HepG2 (cell line): ENCODE results near the gene GNB3. TPM values are rescaled to one million over a fixed set of nuclear protein-coding genes. Genes with fewer than 3 reads are reported as not detected.
A peak's percentile ranks its signal among the peaks of the same experiment; 100 is the strongest.

Experiments used
- CAMTA2 ChIP-seq: sonication (generic); formaldehyde crosslinking; IDR thresholded peaks from 2 replicates; pipeline ENCODE4 v1.4.0; 2020; ENCODE audit warnings: mild to moderate bottlenecking, missing genetic modification reagents, borderline replicate concordance
- GATA4 ChIP-seq: sonication (generic); IDR thresholded peaks from 2 replicates; pipeline ENCODE4 v1.6.1; 2016; ENCODE audit warnings: antibody characterized with exemption, low read depth, borderline replicate concordance
- IKZF1 ChIP-seq: fragments of 450-650 bp; IDR thresholded peaks from 2 replicates; pipeline ENCODE4 v1.7.1; 2016
- KLF6 ChIP-seq: IDR thresholded peaks from 2 replicates; pipeline ENCODE4 v1.8.0; 2016; ENCODE audit warnings: missing biosample characterization, missing genetic modification reagents
- MEIS2 ChIP-seq: sonication (generic); formaldehyde crosslinking; IDR thresholded peaks from 2 replicates; pipeline ENCODE4 v1.9.0; 2021; ENCODE audit warnings: mild to moderate bottlenecking, missing genetic modification reagents
- NFYB ChIP-seq: sonication (generic); formaldehyde crosslinking; IDR thresholded peaks from 2 replicates; pipeline ENCODE4 v1.4.0; 2020; ENCODE audit warnings: missing genetic modification reagents
- POLR2A ChIP-seq, 2 experiments: IDR thresholded peaks; 2 replicates each; pipeline ENCODE4 v1.6.1; 2011; ENCODE audit warnings: low read depth in 2 of 2, low read length in 2 of 2, mild to moderate bottlenecking in 1 of 2, moderate library complexity in 1 of 2; ENCODE audit not compliant: insufficient read depth in 1 of 2
- SALL1 ChIP-seq: sonication (generic); formaldehyde crosslinking; IDR thresholded peaks from 2 replicates; pipeline ENCODE4 v1.8.0; 2022; ENCODE audit warnings: mild to moderate bottlenecking, missing genetic modification reagents
- SP2 ChIP-seq: sonication (generic); formaldehyde crosslinking; IDR thresholded peaks from 2 replicates; pipeline ENCODE4 v1.5.1; 2020; ENCODE audit warnings: mild to moderate bottlenecking, missing genetic modification reagents
- ZBTB38 ChIP-seq: sonication (generic); formaldehyde crosslinking; IDR thresholded peaks from 2 replicates; pipeline ENCODE4 v1.5.1; 2020; ENCODE audit warnings: mild to moderate bottlenecking, missing genetic modification reagents
- ZFP36L1 ChIP-seq: sonication (generic); formaldehyde crosslinking; IDR thresholded peaks from 2 replicates; pipeline ENCODE4 v1.8.0; 2022; ENCODE audit warnings: mild to moderate bottlenecking, missing genetic modification reagents, moderate library complexity
- ZNF549 ChIP-seq: sonication (generic); formaldehyde crosslinking; IDR thresholded peaks from 2 replicates; pipeline ENCODE4 v1.5.0; 2020; ENCODE audit warnings: missing genetic modification reagents
- polyA plus RNA-seq, 8 experiments: library from polyadenylated mRNA; depleted of rRNA in 3 of 8; stranded (reverse) in 7 of 8; unstranded in 1 of 8; fragments of >200 nt; fragmentation: Illumina TruSeq in 4 of 8; extraction: Trizol in 4 of 8; gene quantifications; 2 replicates each; pipeline versions ENCODE4 v1.2.1 to v1.2.3, GENCODE V29; 2011 to 2016; ENCODE audit warnings: low read depth in 4 of 8, missing spikeins in 1 of 8, mixed read lengths in 1 of 8; ENCODE audit not compliant: insufficient read depth in 1 of 8
- total RNA-seq, 5 experiments: library from RNA; depleted of rRNA; stranded (reverse); fragments of >200 nt; fragmentation: Illumina TruSeq; extraction: Trizol; gene quantifications; 2 replicates each; pipeline ENCODE4 v1.2.3, GENCODE V29; 2016; ENCODE audit warnings: low read depth in 1 of 5
- TF ChIP-seq, protein P1 (sequence below): IDR thresholded peaks from 2 replicates; pipeline ENCODE4 v1.6.1; 2016; ENCODE audit warnings: control low read depth

GNB3 gene
- total and polyA plus RNA-seq, 2 of the 13 experiments (the other 11 are each of a cell fraction or from before 2014, with no cell fraction given) = 1.3 to 3.6 TPM

DNA sequence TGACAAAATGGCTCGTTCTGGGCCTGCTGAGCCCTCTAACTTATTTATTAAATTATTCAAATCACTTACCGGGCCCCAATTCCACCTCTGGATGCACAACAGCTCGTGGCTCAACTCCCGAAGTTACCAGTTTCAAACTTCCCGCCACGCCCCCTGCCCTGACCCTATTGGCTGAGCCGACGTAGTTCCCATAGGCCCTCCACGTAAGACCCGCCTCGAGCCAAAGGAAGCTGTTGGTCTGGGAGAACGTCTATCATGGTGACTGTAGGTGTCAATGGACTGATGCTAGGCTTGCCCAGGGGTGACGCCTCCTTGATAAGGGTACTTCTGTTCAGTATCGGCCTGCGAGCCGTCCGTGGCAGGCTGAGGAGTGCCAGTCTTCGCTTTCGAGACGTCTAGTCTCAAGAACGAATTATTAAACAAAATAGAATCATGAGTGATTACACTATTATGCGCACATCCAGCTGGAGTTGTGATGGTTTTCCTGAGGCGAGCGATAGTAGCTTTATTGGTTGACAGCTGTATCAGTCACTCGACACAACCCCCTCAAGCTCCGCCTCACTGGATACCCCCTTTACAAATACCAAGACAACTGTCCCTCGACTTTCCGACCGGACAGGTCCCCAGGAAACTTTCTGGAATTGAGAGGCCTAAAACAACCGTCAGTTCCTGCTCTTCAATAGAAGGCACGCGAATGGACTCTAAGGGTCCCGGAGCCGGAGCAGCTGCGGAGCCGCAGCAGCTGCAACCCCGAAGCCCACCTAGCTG is 10.6 kb downstream of the GNB3 start, which contains the start of gene CDCA3 (continued):
- TF ChIP-seq, protein P1, sequence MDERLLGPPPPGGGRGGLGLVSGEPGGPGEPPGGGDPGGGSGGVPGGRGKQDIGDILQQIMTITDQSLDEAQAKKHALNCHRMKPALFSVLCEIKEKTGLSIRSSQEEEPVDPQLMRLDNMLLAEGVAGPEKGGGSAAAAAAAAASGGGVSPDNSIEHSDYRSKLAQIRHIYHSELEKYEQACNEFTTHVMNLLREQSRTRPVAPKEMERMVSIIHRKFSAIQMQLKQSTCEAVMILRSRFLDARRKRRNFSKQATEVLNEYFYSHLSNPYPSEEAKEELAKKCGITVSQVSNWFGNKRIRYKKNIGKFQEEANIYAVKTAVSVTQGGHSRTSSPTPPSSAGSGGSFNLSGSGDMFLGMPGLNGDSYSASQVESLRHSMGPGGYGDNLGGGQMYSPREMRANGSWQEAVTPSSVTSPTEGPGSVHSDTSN = peak; percentile 96
- TF ChIP-seq SP2 (CRISPR knock-in tag) (peak; percentile 94), KLF6 (no peak), SALL1 (peak; percentile 36; the same call in 1 of the 2 replicates), MEIS2 (CRISPR knock-in tag) (0 out of 2 replicates have a peak, but pooled peaks have one; percentile 18), GATA4 (peak; percentile 81; the same call in 1 of the 2 replicates), ZFP36L1 (CRISPR knock-in tag) (peak; percentile 82; the same call in 1 of the 2 replicates), NFYB (CRISPR knock-in tag) (peak; percentile 97), ZBTB38 (no peak), CAMTA2 (CRISPR knock-in tag) (no peak), IKZF1 (no peak), POLR2A (IDR thresholded peaks at IDR 0.05; ENCODE audit: insufficient read depth in 1 of 2, low read depth in 2 of 2, low read length in 2 of 2) (peak; percentile 84 to 95), ZNF549 (no peak)
- TF ChIP-seq, all 625 proteins: peak for 120
